Measurements from ENCODE around the gene TMEM87A.

The TMEM87A gene

GRCh38 chr15:42191610-42192346, 81.5 kb downstream of the TMEM87A start:
- H3K27ac ChIP-seq: no peak overlapping the region
- TF ChIP-seq ZFX (IDR thresholded peaks at IDR 0.05) (no peak), CTCF (conservative IDR thresholded peaks at IDR 0.05) (no peak)

- no peak overlapping the region for H3K27ac ChIP-seq
- TF ChIP-seq ZFX (IDR thresholded peaks at IDR 0.05): no peak
- TF ChIP-seq CTCF (conservative IDR thresholded peaks at IDR 0.05): no peak
Observed at GRCh38 chr15:42190370-42190769, 82.9 kb downstream of the TMEM87A start.

GRCh38 chr15:42185801-42186200, 87.4 kb downstream of the TMEM87A start:
- no peak overlapping the region for H3K27ac ChIP-seq
- TF ChIP-seq ZFX (IDR thresholded peaks at IDR 0.05): no peak
- TF ChIP-seq CTCF (conservative IDR thresholded peaks at IDR 0.05): no peak

- no peak for TF ChIP-seq ZFX (IDR thresholded peaks at IDR 0.05)
- TF ChIP-seq CTCF (conservative IDR thresholded peaks at IDR 0.05): no peak
- H3K27ac ChIP-seq: no peak overlapping the region
Observed at GRCh38 chr15:42184736-42185135, 88.5 kb downstream of the TMEM87A start.

GRCh38 chr15:42184296-42184695, 88.9 kb downstream of the TMEM87A start:
- TF ChIP-seq ZFX (IDR thresholded peaks at IDR 0.05) (no peak), CTCF (conservative IDR thresholded peaks at IDR 0.05) (no peak)
- no peak overlapping the region for H3K27ac ChIP-seq

- TF ChIP-seq CTCF (conservative IDR thresholded peaks at IDR 0.05) (no peak), ZFX (IDR thresholded peaks at IDR 0.05) (no peak)
- no peak overlapping the region for H3K27ac ChIP-seq
Observed at GRCh38 chr15:42182961-42183360, 90.3 kb downstream of the TMEM87A start.

- no peak for TF ChIP-seq CTCF (conservative IDR thresholded peaks at IDR 0.05)
- TF ChIP-seq ZFX (IDR thresholded peaks at IDR 0.05): no peak
- no peak overlapping the region for H3K27ac ChIP-seq
Observed at GRCh38 chr15:42182328-42182886, 90.8 kb downstream of the TMEM87A start.

Data from C4-2B (cell line).